Right forelimb (tissue), 1 donor: Measurements from ENCODE around the gene NPTXR.

Experiments
- DNase-seq: peaks from one replicate; pipeline ENCODE4 v3.0.0-alpha.2; 2018

Gene NPTXR

DNA sequence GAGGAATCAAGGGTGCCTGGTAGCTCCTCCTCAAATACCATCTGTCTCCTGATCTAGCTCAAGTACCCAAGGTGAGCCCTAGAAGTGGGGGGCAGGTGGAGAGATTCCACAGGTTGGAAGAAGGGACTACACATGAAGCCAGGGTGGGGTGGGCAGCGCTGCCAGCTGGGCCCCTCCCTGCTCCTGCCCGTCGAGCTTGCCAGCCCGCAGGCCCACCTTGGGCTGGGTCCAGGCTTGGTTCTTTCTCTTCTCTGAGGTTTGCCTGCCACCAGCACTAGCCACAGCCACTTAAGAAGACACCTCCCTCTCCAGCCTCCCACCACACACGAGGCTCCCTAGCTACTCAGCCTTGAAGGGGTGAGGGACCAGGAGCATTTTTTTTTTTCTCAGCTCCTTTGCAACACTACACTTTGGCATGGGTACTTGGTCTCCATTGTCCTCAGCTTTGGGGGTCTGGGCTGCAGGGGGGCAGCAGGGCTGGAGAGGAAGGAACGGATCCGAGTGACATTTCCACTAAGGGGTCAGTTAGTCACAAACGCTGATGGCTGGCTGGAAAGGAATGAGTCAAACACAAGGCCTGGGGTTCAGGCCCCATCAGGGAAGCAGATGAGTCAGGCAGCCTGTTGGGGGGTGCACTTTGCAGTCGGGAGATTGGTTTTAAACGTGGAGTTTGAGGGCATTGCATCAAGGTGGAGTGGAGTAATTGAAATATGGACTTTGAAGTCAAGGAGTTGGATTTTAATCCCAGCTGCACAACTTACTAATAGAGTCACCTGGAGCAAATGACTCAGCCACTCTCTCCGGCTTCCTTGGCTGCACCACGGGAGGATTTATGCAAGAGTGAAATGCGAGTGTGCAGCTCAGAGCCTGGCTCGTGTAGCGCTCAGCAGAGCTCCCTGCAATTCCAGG lies 7.4 kb upstream of the NPTXR start:
- DNase-seq: no peak

DNA sequence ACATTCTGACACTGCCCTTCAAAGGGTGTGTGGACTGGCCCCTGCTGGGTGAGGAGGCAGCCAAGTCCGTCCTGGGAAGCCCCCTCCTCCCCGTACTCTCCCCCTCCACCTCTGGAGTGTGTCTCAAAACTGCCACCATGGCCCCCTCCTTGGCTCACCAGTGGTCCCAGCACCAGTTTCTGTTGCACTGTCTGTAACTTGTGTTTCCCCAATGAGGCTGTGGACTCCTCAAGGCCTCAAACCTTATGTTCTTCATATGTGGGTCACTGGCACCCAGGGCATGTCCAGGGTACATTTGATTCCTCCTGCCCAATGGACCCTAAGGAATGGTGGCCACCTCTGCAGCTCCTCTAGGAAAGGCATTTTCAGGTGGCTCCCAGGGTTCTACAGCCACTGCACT lies 6.6 kb upstream of the NPTXR start:
- DNase-seq: no peak

DNA sequence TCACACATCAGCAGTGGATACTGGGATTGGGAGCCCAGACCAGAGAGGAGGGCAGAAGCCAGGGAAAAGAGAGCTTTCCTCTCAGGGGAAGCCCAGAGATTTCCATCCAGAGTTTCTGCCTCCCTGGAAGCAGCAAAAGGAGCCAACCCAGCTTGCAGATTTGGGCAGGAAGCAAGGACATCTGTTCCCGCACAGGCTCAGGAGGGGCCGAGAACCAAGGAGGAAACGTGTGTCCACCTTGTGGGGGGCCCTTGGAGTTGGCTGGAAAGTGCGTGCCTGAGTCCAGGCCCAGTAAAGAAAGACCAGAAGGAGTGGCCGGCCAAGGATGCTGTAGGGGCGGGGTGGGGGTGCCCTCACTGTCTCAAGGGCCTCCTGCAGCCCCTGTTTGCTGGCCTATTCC lies 6.0 kb upstream of the NPTXR start:
- no peak for DNase-seq

DNA sequence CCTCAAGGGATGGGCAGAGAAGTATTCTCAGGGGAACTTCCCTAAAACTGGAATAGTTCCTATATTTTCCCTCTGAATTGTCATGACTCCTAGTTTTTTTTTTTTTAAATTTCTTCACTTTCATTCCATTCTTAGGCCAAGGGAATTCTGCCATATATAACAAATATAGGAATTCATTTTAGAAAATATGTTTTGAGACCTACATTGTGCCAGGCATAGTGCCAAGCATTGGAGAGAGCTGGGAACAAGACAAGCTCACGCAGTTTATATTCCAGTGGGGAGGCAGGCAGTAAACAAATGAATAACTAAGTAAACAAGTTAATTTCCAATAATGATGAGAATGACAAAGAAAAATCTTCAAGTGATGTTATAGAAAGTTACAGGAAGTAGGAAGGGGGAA lies 2.6 kb upstream of the NPTXR start:
- no peak for DNase-seq

DNA sequence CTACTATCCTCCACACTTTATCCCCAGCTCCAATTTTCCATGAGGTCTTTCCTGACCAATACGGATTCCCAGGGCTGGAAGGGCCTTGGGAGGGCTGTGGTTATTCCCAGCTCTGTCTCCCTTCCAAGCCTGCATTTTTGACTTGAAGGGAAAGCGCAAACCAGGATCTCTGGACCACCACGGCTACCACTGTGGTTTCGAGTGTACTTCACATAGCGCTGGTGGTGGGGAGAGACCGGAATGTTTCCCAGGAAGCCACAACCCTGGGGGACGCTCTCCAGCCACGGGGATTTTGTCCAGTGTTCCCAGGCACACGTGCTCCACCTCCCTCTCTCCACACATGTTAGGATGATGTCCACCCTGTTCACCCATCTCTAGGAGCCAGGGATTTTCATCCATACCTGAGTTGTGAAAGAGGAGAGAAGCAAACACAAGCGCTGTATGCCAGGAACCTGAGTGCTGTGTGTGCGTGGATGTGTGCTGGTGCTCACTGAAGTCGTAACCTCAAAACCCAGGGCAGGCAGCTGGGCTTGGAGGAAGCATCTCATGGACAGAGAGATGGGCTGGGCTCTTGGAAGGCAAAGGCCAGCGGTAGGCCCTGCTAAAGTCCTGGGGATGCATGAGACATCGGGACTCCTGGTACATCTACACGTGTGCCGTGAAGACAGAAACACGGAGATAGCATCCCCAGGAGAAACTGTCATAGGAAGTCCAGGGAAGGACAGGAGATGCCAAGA lies 1.3 kb upstream of the NPTXR start:
- DNase-seq: no peak

DNA sequence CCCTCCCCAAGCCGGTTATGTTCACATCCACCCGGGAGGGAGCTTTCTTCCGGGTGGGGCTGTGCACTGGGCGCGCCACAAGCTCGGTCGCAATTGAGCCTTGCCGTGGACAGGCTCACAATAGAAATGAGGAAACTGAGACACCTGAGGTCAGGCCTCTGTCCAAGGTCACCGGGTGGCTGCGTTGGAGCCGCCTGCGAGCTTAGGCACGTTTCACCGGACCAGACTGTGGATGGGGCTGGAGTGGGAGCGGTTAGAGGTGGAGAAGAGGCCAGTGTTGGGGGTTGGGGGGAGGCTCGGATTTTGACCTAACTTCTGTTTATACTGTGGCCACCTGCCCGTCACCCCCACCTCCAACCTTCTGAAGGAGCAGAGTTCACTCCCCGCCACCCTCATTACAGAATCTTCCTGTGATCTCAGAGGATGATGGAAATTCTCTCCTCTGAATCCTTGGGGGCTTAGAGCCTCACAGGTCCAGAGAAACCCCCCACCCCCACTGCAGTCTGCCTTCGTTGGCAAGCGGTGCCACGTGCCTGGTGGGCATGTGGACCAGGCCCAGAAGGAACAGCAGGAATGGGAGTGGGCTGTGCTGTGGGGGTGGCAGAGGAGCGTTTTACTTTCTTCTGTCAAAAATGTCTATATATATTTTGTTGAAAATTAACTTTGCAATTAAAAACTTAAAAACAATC lies 631 bp upstream of the NPTXR start:
- no peak for DNase-seq

DNA sequence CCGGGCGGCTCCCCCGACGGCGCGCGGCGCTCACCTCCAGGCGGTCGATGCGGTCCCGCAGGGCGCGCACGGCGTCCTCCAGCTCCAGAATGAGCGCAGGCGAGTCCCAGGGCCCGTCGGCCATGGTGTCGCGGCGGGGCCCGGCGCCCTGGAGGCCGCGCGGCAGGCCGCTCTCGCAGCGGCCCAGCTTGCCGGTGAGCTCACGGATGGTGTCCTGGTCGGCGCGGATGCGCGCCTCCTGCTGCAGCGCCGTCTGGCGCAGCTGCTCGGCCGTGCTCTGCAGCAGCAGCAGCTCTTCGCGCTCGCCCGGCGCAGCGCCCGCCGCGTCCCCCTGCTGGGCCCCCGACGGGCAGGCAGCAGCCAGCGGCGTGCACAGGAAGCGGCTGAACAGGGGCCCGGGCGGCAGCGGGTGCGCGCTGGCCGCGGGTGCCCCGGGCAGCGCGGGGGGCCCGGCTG lies 599 bp downstream of the NPTXR start:
- peak; percentile 84 for DNase-seq

DNA sequence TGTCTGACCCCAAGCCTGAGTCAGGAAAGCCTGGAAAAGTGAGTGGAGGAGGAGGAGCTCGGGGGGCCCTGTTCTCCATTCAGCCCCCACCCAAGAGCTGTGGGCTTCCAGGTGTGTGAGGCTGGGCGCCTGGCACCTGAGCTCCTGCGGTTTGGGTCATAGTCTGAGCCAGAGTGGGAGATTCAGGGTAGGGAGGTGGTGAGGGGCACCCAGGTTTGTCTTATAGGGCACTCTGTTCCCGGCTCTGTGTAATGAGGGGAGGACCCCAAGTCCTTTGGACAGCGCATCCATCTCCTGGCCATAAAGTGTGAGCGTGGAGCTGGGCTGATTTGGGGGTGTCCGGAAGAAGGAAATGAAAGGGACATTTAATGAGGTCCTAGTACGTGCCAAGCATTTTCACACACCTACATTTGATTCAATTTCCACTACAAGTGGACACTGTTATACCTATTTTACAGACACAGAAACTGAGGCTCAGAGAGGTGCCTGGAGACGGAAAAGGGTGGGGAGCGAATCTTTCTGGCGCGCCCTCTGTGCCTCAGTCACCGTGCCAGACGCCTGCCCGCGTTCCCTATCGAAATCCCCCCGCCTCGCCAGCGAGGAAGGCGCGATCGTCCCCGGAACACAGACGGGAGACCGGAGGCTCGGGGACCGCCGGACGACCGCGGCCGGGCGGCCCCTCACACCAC lies 1.2 kb downstream of the NPTXR start:
- DNase-seq: no peak

DNA sequence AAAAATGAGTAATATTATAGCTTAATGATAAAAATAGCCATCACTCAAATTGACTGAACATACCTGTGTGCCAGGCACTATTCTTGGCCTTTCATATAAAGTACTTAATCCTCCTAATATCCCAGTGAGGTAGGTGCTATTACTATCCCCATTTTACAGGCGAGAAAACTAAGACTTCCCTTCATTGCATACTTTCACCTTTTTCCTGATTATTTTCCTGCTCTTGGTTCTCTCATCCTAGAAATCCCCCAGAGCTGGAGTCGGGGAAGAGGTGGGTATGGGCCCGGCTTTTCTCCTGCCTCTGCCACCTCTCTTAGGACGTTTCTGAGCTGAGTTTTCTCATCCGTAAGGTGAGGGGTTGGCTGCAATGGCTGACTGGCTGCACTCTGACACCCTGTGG lies 2.2 kb downstream of the NPTXR start:
- no peak for DNase-seq

DNA sequence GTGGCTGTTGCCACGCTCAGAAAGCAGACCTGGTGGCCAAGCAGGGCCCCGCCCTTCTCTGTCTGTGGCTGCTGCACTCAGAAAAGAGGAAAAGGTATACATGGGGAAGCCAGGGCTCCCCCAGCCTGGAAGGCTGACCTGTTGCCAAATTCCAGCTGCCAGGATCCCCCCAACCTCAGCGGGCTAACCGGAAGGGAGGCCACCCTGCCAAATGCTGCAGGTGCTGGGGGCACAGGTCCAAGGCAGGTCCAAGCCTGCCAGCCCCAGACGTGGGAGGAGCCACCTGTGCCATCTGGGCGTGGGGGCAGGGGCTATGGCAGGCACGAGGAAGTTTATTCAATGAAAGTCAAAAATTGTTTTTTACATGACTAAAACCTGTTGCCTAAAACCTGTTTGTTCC lies 2.6 kb downstream of the NPTXR start:
- DNase-seq: no peak

DNA sequence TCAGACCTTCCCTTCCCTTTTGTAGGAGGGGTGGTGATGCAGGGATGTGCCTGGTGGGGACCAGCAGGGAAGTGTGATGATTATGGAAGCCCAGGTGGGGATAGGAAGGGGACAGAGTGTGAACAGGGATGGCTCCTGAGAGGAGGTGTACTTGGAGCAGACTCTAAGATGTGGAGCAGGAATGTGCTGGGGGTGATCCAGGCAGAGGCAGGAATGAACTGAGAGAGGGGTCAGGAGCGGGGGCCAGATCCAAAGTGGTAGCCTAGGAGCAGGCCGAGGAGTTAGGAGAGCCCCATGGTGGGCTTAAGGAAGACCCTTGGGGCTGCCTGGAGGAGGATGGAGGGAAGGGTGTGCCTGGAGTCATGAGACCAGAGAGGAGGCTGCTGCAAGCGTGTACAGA lies 3.7 kb downstream of the NPTXR start:
- DNase-seq: no peak

DNA sequence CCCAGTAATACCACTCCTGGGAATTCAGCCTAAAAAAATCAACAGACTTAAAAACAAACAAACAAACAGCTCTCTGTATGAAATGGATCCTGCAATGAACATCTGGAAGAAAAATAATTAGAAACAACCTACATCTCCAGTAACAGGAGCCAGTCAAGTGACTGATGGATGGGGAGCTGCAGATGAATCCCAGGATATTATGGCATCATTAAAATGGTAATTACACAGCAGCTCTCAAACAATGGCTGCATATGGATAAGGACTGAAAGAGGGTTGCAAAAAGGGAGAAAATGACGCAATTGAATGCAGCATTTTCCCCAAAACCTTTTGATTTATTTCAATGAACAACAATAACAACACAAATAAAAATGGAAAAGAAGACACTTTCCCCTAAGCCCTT lies 4.1 kb downstream of the NPTXR start:
- no peak for DNase-seq

DNA sequence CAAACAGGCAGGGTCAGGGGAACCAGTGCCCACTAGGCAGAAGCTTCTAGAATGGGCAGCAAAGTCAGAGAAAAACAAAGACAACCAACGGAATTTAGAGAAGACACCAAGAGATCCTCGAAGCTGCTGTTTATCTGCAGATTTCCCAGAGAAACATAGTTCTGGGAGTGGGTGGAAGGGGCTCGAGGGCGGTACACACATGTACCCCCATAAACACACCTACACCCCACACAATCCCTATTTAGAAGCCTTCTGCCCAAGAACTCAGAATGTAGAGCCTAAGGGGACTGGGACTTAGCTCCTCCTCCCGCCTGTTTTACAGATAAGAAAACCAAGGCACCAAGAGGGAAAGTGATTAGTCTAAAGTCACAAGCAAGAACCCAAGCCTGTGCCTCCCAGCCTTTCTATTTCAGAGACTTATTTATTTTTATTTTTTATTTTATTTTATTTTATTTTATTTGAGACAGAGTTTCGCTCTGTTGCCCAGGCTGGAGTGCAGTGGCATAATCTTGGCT lies 6.4 kb downstream of the NPTXR start:
- no peak for DNase-seq

DNA sequence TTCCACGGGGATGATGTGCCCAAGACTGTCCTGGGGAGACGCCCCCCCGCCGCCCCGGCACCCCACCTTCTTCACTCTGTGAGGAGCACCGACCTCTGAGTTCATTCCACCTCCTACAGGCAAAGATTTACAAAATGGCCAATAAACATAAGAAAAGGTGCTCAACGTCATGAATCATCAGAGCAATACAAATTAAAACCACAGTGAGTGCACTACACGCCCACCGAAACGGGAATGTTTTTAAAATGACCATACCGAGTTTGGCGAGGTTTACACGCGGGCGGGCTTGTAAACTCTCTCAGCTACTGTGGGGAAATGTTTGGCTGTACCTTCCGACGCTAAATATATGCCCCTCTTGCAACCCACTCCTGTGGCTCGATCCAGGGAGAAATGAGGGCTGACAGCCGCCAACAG lies 7.9 kb downstream of the NPTXR start:
- no peak for DNase-seq

DNA sequence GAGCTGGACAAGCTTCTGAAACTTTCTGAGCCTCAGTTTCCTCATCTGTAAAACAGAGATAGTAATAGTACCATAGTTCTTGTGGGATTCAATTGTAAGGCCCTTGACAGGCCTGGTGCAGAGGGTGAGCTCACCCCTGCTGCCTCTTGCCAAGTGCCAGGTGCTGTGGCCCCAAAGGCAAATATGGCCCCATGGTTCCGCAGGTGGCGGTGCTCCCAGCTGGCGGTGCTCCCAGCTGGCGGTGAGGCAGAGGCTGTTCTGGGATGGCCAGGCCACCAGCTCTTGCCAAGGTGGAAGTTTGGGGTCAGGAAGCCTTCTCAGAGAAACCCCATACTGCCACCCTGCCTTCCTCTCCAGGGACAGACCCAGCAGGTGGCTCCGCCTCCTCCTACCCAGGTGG lies 8.8 kb downstream of the NPTXR start:
- DNase-seq: no peak

DNA sequence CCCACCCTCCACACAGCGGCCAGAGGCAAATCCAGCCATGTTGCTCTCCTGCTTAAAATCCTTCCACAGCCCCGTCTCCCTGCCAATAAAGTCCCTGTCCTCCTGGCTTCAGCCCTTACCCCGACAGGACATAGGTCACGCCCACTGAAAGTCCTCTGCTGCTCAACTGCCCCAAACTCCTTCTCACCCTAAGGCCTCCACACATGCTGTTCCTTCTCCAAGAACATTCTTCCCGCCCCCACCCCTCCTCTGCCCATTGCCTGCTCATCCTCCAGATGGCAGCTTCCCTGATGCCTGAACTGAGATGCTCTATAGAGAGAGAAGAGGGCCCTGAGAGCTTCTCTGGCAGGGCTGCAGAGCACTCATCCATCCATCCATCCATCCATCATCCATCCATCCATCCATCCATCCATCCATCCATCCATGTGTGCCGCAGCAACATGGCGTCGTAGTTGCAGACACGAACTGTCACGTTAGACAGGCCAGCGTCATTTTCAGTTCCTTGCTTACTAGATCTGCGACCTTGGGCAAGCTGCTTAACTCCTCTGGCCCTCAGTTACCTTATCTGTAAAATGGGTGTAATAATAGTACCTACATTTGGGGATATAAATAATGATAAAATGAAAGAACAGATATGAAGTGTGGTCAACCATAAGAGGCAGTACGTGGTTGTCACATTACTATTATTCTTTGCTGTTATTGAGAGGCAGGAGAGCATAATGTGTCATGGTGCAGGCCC lies 9.4 kb downstream of the NPTXR start:
- DNase-seq: no peak

DNA sequence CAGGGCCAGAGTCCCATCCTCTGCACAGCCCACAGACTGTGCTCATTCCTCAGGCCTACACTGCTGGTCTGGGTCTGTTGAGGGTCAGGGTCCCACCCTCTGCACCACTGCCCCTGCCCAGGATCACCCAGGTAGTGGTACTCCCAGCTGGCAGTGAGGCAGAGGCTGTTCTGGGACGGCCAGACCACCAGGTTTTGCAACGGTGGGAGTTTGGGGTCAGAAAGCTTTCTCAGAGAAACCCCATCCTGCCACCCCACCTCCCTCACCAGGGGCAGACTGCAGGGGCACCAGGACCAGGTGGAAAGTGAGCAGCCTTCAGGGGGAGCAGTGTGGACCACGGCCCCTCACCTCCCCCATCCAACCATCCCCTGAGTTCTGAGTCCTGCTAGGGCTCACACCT lies 10.8 kb downstream of the NPTXR start:
- DNase-seq: no peak

DNA sequence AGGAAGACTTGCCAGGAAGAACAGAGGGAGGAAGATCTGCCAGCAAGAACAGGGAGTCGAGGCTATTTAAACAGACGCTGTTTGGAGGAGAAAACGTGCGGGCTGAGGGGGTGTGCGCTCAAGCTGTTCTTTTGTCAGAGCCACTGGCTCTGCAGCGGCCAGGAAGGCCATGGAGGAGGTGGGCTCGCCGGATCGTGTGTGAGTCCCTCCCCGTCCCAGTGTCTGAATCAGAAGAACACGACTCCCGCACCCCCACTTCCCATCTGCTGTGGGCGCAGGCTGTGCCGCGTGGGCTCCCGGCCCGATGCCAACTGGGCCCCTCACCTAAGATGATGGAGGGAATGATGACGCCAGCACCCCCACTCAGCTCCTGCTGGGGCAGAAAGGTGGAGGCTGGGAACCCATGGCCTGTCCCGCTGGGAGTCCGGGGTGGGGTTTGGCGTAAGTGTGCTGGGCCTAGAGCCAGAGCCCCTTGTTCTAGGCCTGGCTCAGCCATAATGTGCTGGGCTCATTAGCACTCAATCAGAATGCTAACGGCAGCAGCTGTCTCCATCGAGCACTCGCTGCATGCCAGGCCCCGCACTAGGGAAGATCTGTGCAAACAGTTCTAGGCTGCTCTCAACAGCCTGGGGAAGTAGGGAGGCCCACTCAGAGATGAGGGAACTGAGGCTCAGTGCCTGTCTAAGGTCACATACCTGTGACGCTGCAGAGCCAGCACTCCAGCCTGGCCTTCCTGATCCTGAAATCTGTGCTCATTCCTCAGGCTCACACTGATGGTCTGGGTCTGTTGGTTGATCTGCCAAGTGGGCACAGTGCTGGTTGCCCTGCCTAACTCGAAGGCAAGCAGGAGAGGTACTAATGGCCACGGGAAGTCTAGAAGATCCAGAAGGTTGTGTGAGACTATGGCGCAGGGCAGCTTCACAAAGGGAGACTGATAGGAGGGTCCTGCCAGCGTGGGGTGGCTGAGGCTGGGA lies 11.5 kb downstream of the NPTXR start:
- DNase-seq: no peak

DNA sequence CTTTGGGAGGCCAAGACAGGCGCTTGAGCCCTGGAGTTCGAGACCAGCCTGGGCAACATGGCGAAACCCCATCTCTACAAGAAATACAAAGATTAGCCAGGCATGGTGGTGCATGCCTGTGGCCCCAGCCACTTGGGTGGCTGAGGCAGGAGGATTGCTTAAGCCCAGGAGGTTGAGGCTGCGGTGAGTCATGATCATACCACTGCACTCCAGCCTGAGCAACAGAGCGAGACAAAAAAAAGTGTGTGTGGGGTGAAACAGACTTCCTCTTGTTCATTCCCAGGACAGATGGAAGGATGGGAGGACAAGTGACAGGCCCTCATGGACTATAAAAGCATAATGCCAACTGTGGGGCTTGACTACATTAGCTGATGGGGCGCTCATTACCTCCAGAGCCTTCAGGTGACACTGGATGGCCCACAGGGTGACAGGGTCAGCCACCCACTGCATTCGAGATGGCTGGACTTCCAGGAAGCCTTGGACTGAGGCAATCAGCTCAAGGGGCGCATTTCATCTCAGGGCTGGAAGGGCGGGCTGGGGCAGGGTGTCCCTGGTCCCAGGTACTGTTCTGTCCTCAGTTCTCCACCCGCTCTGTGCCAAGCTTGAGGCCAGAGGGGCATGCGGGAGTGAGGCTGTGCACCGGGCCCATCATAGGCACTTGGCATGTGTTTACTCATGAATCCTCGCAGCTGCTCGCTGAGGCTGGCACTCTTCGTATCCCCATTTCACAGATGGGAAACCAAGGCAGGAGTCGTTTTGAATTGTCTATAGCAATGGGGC lies 12.5 kb downstream of the NPTXR start:
- DNase-seq: no peak

DNA sequence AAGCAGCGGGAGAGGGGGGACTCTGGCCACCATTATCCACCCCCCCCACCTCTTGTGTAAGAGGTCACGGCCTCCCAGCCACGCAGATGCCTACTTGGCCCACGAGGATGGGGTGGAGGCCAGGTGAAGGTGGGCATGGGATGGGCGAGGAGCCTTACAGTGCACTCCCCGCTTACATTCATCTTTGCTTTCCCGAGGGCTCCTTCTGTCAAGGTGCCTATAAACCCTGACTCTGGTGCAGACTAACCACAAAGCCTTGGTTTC lies 13.1 kb downstream of the NPTXR start:
- no peak for DNase-seq
